ENCODE data around the gene SLC24A4. TPM values are rescaled to one million over a fixed set of nuclear protein-coding genes. Genes with fewer than 3 reads are reported as not detected.

Gene SLC24A4
- total and polyA plus RNA-seq, 2 donors (not counting 3 experiments of a cell fraction or from before 2014, with no cell fraction given): 0.07 to 0.08 TPM

GRCh38 chr14:92510972-92511371, 188.0 kb downstream of the SLC24A4 start:
- Histone ChIP-seq H3K27me3 (ENCODE audit: control insufficient read depth in 2 of 2, insufficient read depth in 2 of 2, low read length in 2 of 2) (no peaks in the 10 kb centered on the region), H3K4me3 (replicated peaks in 1 of 3; ENCODE audit: insufficient read depth in 1 of 3, low read depth in 1 of 3, low read length in 3 of 3) (no peak overlapping the region), H3K9ac (replicated peaks; ENCODE audit: extremely low read depth, insufficient read depth, low read length) (peak overlapping the region; percentile 28), H3K79me2 (ENCODE audit: control insufficient read depth, insufficient read depth, low read length) (peaks cover 4% of the 10 kb centered on the region), H3K4me2 (ENCODE audit: insufficient read depth, low read length) (peak overlapping the region; percentile 3), H3K27ac (ENCODE audit: insufficient read depth, low read depth, low read length) (peak overlapping the region; percentile 69), H3K36me3 (ENCODE audit: control insufficient read depth in 2 of 2, extremely low read depth in 1 of 2, insufficient read depth in 2 of 2, low read length in 2 of 2) (no peaks in the 10 kb centered on the region), H3K4me1 (ENCODE audit: control insufficient read depth, extremely low read depth, insufficient read depth, low read length) (peaks cover 21% of the 10 kb centered on the region), H3K9me3 (replicated peaks; ENCODE audit: control insufficient read depth, insufficient read depth, low read length) (no peaks in the 10 kb centered on the region), H2AFZ (ENCODE audit: low read depth, low read length) (peak overlapping the region; percentile 18), H3K9me1 (replicated peaks; ENCODE audit: control insufficient read depth, extremely low read depth, insufficient read depth, low read length) (no peaks in the 10 kb centered on the region), H4K20me1 (replicated peaks; ENCODE audit: control insufficient read depth, extremely low read depth, insufficient read depth, low read length) (no peaks in the 10 kb centered on the region)
- no peak for TF ChIP-seq MYC (IDR thresholded peaks at IDR 0.05; ENCODE audit: low read depth, low read length)
- TF ChIP-seq FOS (IDR thresholded peaks at IDR 0.05; ENCODE audit: borderline replicate concordance, insufficient read depth, low read length): no peak
- TF ChIP-seq EZH2 (IDR thresholded peaks at IDR 0.05; ENCODE audit: borderline replicate concordance, low read depth, low read length, severe bottlenecking): no peak
- no peak for TF ChIP-seq GATA2 (IDR thresholded peaks at IDR 0.05; ENCODE audit: insufficient read depth, insufficient read length, low read depth, low read length)
- TF ChIP-seq CTCF (IDR thresholded peaks at IDR 0.05; ENCODE audit: extremely low read depth in 1 of 2, insufficient read depth in 1 of 2, low read depth in 1 of 2, low read length in 2 of 2): no peak
- no peak for TF ChIP-seq POLR2A (IDR thresholded peaks at IDR 0.05; ENCODE audit: low read depth, low read length)
- TF ChIP-seq JUN (IDR thresholded peaks at IDR 0.05; ENCODE audit: borderline replicate concordance, insufficient read depth, insufficient read length, low read depth): no peak
- TF ChIP-seq MAX (IDR thresholded peaks at IDR 0.05; ENCODE audit: insufficient read depth, insufficient read length): no peak
- no peak for TF ChIP-seq POLR2AphosphoS5 (IDR thresholded peaks at IDR 0.05; ENCODE audit: insufficient read depth, low read depth, low read length)
- ChIA-PET CTCF (interaction anchor here (0.7 to 1.1 kb wide), 4 partner anchors 12 to 179 kb away, joined by 3 to 4 read pairs (median 3); no protein-coding TSS in a partner anchor), POLR2A (no interaction called here)
- FAIRE-seq: peak; percentile 40
- dilution Hi-C loops (cut with MboI; ENCODE audit: extremely low pct_ligation_motif_present, low sequenced_read_pairs): no loop called here
- BruUV-seq (replicated peaks): no TSS peak
- no peak for DNase-seq (ENCODE audit: low read depth, low spot score)
- intact Hi-C loops (cut with micrococcal nuclease): loop anchor here (1.0 kb wide), 3 partner anchors 29 to 100 kb away; no protein-coding TSS in a partner anchor

All from endothelial cell of umbilical vein (primary cell).